Activated T-helper 17 cell treated with anti-CD3 and anti-CD28 coated beads, Interleukin-2, amount 50 U/mL, for 72 hours (primary cell): ENCODE results near the gene WDR4. TPM values are rescaled to one million over a fixed set of nuclear protein-coding genes. Genes with fewer than 3 reads are reported as not detected.
A peak's percentile ranks its signal among the peaks of the same experiment; 100 is the strongest.
"Not testable (repeated sequence)": the region's sequence is repeated elsewhere in the genome, so short reads cannot be mapped to it uniquely, and the experiment has no call there.

Experiments used
- ATAC-seq: fragments of 150-1000 bp; cut with Tn5 transposase; replicated peaks from 2 replicates; pipeline ENCODE4 v1.10.0; 2021; ENCODE audit warnings: mild to moderate bottlenecking, moderate library complexity
- H3K27ac Mint-ChIP-seq: one replicate; pipeline ENCODE4 v1.8.0; 2022; ENCODE audit warnings: mixed read lengths
- H3K27me3 Mint-ChIP-seq: one replicate; pipeline ENCODE4 v1.8.0; 2022; ENCODE audit warnings: mixed read lengths
- H3K36me3 Mint-ChIP-seq: one replicate; pipeline ENCODE4 v1.8.0; 2022; ENCODE audit warnings: low read depth, mild to moderate bottlenecking, mixed read lengths
- H3K4me1 Mint-ChIP-seq: one replicate; pipeline ENCODE4 v1.8.0; 2022; ENCODE audit warnings: mixed read lengths
- H3K4me3 Mint-ChIP-seq: one replicate; pipeline ENCODE4 v1.8.0; 2022; ENCODE audit warnings: mild to moderate bottlenecking, mixed read lengths
- H3K9me3 Mint-ChIP-seq: one replicate; pipeline ENCODE4 v1.8.0; 2022; ENCODE audit warnings: mixed read lengths
- total RNA-seq, 2 donors: library from RNA; stranded (reverse); gene quantifications; one replicate each; pipeline ENCODE4 v1.2.3, GENCODE V29; 2022

Gene WDR4, protein sequence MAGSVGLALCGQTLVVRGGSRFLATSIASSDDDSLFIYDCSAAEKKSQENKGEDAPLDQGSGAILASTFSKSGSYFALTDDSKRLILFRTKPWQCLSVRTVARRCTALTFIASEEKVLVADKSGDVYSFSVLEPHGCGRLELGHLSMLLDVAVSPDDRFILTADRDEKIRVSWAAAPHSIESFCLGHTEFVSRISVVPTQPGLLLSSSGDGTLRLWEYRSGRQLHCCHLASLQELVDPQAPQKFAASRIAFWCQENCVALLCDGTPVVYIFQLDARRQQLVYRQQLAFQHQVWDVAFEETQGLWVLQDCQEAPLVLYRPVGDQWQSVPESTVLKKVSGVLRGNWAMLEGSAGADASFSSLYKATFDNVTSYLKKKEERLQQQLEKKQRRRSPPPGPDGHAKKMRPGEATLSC
- 10 to 100 TPM; 20.1 to 52.0 TPM for total RNA-seq

DNA sequence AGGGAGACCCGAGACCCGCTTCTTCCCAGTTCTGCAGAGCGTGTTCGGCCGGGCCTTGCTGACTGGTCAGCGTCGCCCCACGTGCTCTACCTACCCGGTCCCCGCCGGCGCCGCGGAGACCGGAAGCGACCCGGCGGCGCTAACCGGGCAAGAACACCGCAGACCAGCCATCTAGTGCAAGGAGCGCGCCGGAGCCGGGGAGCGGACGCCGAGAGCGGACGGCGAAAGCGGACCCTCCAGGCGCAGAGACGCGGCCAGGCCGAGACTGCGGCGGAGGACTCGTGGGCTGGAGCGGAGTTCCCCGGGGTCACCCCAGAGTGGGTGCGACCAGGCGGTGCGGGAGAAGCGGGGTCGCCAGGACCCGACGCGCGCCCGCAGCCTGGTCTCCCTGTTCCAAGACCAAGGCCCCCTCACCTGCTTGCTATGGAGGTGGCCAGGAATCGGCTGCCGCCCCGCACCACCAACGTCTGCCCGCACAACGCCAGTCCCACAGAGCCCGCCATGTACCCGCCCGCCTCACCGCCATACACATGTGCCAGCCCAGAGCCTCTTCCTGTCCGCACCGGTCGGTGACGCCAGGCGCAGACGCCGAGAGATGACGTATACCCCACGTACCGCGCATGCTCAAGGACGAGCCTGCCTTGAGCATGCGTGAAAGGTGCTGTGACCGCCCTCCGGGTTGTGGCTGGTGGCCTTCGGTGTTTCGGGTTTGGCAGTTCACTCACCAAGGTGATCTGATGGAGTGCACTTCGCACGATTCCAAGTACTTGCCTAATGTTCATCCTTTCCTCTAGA lies at the start of gene WDR4:
TSS of gene WDR4 (minus strand) at position 547 of the 795 bp plus-strand sequence. CDS start at position 503, 44 bp downstream.
- Mint-ChIP-seq H3K36me3 (peaks cover 53% of the 10 kb centered on the region), H3K27me3 (no peaks in the 10 kb centered on the region), H3K4me3 (peak within 1 kb of the TSS; percentile 90), H3K4me1 (peaks cover 12% of the 10 kb centered on the region), H3K27ac (peak within 1 kb of the TSS; percentile 98), H3K9me3 (no peaks in the 10 kb centered on the region)
- ATAC-seq: peak; percentile 95

DNA sequence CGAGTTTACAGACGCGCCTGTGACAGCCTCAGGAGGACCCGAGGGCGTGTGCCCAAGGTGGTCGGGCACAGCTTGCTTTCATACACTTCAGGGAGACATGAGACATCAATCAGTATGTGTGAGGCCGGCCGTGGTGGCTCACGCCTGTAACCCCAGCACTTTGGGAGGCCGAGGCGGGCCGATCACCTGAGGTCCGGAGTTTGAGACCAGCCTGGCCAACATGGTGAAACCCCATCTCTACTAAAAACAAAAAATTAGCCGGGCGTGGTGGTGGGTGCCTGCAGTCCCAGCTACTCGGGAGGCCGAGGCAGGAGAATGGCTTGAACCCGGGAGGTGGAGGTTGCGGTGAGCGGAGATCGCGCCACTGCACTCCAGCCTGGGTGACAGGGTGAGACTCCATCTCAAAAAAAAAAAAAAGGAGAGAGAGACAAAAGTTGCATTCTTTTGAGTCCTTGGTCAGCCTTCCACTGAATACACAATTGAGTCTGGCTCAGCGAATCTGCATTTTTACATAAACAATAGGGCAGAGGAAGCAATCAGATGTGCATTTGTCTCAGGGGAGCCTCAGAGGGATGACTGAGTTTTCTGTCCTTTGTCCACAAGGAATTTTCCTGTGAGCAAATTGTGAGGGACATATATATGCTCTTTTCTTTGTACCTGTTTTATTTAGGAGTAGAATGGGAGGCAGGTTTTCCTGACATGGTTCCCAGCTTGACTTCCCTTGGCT lies 48.3 kb upstream of the WDR4 start:
- H3K4me1 Mint-ChIP-seq: peaks cover 13% of the 10 kb centered on the region
- not testable (repeated sequence) for H3K36me3 Mint-ChIP-seq, H3K9me3 Mint-ChIP-seq, ATAC-seq, H3K27ac Mint-ChIP-seq, H3K4me3 Mint-ChIP-seq, H3K27me3 Mint-ChIP-seq

DNA sequence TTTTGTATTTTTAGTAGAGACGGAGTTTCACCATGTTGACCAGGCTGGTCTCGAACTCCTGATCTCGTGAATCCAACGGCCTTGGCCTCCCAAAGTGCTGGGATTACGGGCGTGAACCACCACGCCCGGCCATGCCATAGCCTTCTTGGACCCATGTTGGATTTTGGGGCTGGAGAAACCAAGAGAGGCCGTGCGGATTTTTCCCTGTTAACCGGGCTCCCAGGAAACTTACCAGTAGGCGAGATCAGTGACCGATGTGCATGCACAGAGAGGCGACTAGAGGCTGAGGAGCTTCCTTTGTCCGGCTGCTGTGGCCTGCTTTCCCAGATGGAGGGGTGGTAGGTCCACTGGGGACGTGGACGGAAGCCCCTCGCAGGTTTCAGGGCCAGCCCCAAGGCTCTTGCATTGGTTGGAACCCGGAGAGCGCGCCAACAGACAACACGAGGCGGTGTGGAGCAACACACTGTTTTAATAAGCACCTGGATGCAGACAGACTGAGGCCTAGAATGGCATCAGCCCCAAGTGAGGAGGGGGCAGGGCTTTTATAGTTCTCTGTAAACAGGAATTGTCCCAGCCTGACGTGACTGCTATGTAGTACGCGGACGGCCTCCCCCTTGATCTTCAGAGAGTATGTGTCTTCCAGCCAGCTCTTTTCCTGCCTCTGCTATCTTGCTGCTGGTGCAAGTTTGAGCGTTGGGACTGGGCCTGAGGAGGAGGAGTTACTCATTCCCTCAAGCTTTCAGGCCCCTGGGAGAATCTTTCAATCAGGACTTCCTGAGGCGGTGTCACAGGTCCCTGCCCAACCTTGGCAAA lies 46.0 kb upstream of the WDR4 start, which contains the start of gene ERVH48-1:
TSS of gene ERVH48-1 (minus strand) at position 517 of the 813 bp plus-strand sequence. CDS start 6,624 bp downstream, outside the sequence.
- ATAC-seq: no peak
- H3K27ac Mint-ChIP-seq: peak within 1 kb of the TSS; percentile 93
- H3K4me3 Mint-ChIP-seq: peak within 1 kb of the TSS; percentile 68
- no peaks in the 10 kb centered on the region for H3K27me3 Mint-ChIP-seq
- peaks cover 13% of the 10 kb centered on the region for H3K4me1 Mint-ChIP-seq
- no peaks in the 10 kb centered on the region for H3K36me3 Mint-ChIP-seq
- H3K9me3 Mint-ChIP-seq: no peaks in the 10 kb centered on the region

DNA sequence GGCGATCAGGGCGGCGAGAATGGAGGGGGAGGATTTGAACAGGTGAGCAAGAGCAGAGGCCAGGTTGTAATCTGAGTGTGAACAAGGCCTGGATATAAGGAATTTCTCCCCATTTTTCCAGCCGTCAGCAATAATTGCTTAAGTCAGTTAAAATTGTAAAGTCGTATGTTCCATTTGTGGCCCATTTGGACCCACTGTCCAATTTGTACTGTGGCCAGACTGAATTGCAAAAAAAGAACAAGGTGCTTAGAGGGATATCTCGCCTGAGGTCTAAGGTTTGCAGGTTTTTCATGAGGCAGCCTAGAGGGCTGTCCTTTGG lies 45.1 kb upstream of the WDR4 start:
- Mint-ChIP-seq H3K27ac (peak overlapping the region; percentile 93), H3K4me3 (peak overlapping the region; percentile 68), H3K4me1 (peaks cover 13% of the 10 kb centered on the region), H3K9me3 (no peaks in the 10 kb centered on the region), H3K27me3 (no peaks in the 10 kb centered on the region), H3K36me3 (no peaks in the 10 kb centered on the region)
- ATAC-seq: no peak

DNA sequence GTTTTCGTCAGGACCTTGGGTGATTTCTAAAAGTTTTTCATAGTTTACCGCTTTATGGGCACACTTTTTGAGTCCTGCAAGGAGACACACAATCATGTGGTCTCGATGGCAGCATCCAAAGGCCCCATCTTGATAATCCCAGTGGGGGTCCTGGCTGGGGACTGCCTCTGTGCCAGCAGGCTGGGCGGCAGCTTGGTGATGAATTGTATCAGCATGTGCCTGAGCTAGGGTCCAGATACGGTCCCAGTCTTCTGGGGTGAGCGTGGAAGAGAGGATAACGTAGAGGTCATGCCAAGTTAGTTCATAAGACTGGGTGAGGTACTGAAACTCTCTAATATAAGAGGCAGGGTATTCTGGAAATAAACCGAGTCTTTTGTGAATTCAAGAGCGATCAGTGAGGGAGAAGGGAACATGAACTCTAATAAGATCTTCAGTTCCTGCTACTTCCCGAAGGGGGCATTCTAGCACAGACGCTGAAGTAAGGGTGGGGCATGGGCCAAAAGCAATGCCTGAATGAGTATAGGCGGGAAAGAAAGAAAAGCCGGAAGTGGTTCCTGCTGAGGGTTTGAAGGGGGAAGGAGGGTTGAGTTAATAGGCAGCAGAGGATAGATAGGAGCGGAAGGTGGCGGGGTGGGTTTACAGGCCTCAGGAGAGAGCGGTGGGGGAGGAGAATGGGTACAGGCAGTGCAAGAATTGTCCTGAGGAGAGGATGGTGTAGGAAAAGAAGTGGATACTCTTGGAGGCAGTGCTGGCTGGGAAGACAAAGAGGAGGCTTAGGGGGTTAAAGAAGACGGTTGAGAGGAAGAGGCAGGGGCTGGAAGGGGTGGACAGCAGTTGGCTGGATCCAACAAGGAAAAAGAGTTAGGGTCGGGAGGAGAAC lies 44.5 kb upstream of the WDR4 start:
- H3K9me3 Mint-ChIP-seq: no peaks in the 10 kb centered on the region
- H3K4me1 Mint-ChIP-seq: peaks cover 13% of the 10 kb centered on the region
- H3K36me3 Mint-ChIP-seq: no peaks in the 10 kb centered on the region
- peak overlapping the region; percentile 93 for H3K27ac Mint-ChIP-seq
- no peaks in the 10 kb centered on the region for H3K27me3 Mint-ChIP-seq
- peak overlapping the region; percentile 68 for H3K4me3 Mint-ChIP-seq
- ATAC-seq: peak; percentile 99

DNA sequence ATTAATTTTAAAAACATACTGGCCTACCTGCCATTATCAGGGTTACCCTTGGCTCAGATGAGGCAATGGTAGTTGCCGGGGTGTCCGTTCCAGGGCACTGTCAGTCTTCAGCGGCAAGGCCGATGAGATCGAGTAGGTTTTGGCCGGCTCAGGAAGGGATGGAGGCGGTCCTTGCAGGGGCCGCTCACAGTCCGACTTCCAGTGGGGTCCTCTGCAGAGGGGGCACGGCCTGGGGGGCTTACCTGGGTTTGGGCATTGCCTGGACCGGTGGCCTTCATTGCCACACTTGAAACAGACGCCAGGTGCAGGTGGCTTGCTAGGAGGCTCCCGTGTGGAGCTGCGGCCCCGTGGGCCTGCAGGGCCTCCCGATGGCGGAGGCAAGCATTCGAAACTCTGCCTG lies 43.6 kb upstream of the WDR4 start:
- Mint-ChIP-seq H3K27me3 (no peaks in the 10 kb centered on the region), H3K4me3 (no peak overlapping the region), H3K36me3 (no peaks in the 10 kb centered on the region), H3K27ac (peak overlapping the region; percentile 93), H3K9me3 (no peaks in the 10 kb centered on the region), H3K4me1 (peaks cover 13% of the 10 kb centered on the region)
- no peak for ATAC-seq

DNA sequence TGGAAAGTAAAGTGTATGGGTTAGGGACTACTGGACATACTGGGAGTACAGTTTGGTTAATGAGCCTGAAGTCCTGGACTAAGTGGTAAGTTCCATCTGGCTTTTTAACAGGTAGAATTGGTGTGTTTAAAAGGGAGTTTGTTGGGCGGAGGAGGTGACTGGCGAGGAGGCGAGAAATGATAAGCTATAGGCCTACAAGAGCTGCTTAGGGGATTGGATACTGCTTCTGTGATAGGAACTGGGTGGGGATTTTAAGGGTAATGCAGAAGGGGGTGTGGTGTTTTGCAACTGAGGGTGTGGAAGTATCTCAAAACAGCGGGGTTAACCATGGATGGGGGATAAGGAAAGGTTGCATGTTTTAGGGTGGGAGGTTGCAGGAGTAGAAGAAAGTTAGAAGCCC lies 42.6 kb upstream of the WDR4 start:
- Mint-ChIP-seq H3K36me3 (no peaks in the 10 kb centered on the region), H3K4me1 (peaks cover 13% of the 10 kb centered on the region), H3K4me3 (no peak overlapping the region), H3K27me3 (no peaks in the 10 kb centered on the region), H3K9me3 (no peaks in the 10 kb centered on the region), H3K27ac (no peak overlapping the region)
- ATAC-seq: no peak

DNA sequence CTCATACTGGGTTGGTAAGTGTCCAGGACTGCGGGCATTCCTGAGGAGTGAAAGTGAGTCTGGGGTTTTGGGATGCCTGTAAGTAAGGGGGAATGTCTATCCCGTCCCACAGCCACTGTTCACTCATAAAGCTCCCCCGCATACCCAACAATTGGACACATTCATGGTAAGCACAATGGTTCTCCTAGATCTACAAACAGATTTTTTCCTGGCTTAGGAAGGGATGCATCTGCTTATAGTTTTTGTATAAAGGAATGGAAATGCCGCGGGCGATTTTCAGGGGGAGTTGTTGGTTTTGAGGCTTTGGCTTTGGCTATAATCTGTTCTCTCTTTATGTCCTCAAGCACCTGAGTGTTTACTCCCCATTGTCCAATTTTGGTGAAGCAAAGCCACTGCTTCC lies 39.0 kb upstream of the WDR4 start:
- H3K27me3 Mint-ChIP-seq: no peaks in the 10 kb centered on the region
- no peak for ATAC-seq
- H3K4me1 Mint-ChIP-seq: peaks cover under 1% of the 10 kb centered on the region
- no peak overlapping the region for H3K4me3 Mint-ChIP-seq
- no peaks in the 10 kb centered on the region for H3K36me3 Mint-ChIP-seq
- H3K9me3 Mint-ChIP-seq: no peaks in the 10 kb centered on the region
- H3K27ac Mint-ChIP-seq: no peak overlapping the region

DNA sequence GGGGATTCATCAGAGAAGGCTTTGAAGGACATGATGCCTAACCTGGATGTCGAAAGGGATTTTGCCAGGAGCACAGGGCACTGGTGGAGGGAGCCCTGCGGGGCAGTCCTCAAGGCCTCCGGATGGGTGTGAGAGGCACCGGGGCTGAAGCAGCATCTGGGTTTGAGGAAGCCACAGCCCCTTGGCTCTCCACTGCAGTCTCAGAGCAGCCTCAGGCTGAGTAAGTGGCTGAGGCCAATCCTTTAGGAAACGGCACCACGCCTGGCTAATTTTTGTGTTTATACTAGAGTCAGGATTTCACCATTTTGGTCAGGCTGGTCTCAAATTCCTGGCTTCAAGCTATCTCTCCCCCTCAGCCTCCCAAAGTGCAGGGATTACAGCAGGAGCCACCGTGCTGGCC lies 34.1 kb upstream of the WDR4 start:
- H3K36me3 Mint-ChIP-seq: peaks cover 32% of the 10 kb centered on the region
- no peak overlapping the region for H3K4me3 Mint-ChIP-seq
- H3K9me3 Mint-ChIP-seq: no peaks in the 10 kb centered on the region
- no peak for ATAC-seq
- H3K27ac Mint-ChIP-seq: no peak overlapping the region
- H3K4me1 Mint-ChIP-seq: no peaks in the 10 kb centered on the region
- no peaks in the 10 kb centered on the region for H3K27me3 Mint-ChIP-seq

DNA sequence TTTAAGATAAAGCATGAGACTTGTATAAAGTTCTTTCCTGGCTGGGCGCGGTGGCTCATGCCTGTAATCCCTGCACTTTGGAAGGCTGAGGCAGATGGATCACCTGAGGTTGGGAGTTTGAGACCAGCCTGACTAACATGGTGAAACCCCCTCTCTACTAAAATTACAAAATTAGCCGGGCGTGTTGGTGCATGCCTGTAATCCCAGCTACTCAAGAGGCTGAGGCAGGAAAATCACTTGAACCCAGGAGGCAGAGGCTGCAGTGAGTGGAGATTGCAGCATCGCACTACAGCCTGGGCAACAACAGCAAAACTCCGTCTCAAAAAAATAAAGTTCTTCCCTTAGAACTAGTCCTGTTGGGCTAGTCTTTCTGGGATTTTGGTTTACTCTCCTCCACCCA lies 32.6 kb upstream of the WDR4 start:
- H3K36me3 Mint-ChIP-seq: peaks cover 44% of the 10 kb centered on the region
- H3K27me3 Mint-ChIP-seq, ATAC-seq, H3K4me3 Mint-ChIP-seq, H3K27ac Mint-ChIP-seq, H3K9me3 Mint-ChIP-seq, H3K4me1 Mint-ChIP-seq: not testable (repeated sequence)

DNA sequence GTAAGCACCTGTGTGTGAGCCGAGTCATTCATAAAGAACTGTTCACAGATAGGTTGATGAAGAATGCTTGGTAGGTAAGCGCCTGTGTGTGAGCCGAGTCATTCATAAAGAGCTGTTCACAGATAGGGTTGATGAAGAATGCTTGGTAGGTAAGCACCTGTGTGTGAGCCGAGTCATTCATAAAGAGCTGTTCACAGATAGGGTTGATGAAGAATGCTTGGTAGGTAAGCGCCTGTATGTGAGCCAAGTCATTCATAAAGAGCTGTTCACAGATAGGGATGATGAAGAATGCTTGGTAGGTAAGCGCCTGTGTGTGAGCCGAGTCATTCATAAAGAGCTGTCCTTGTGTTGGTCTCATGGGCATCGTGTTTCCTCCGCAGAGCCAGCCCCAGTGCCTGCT lies 29.1 kb upstream of the WDR4 start:
- H3K36me3 Mint-ChIP-seq: peaks cover 73% of the 10 kb centered on the region
- not testable (repeated sequence) for H3K27me3 Mint-ChIP-seq, ATAC-seq, H3K27ac Mint-ChIP-seq, H3K4me3 Mint-ChIP-seq, H3K4me1 Mint-ChIP-seq, H3K9me3 Mint-ChIP-seq

DNA sequence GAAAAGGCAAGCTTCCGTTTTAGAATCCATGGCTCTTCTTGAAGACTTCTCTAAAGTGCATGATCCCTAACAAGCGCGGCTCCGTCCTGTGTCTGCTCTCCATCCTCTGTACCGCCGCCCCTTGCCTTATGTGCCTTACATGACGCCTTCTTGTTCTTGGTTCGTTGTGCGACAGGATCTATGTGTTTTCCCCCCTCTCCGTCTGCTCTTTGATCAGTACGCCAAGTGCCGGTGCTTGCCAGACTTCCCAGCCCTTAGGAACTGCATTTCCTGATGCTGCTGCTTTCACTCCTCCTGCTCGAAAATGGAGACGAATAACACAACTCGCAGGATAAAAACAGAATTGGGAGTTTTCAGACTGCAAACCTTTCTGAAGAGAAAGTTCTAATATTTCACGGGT lies 26.9 kb upstream of the WDR4 start:
- H3K27me3 Mint-ChIP-seq: no peaks in the 10 kb centered on the region
- no peak overlapping the region for H3K4me3 Mint-ChIP-seq
- no peaks in the 10 kb centered on the region for H3K4me1 Mint-ChIP-seq
- H3K27ac Mint-ChIP-seq: no peak overlapping the region
- H3K36me3 Mint-ChIP-seq: peaks cover 86% of the 10 kb centered on the region
- ATAC-seq: no peak
- no peaks in the 10 kb centered on the region for H3K9me3 Mint-ChIP-seq

DNA sequence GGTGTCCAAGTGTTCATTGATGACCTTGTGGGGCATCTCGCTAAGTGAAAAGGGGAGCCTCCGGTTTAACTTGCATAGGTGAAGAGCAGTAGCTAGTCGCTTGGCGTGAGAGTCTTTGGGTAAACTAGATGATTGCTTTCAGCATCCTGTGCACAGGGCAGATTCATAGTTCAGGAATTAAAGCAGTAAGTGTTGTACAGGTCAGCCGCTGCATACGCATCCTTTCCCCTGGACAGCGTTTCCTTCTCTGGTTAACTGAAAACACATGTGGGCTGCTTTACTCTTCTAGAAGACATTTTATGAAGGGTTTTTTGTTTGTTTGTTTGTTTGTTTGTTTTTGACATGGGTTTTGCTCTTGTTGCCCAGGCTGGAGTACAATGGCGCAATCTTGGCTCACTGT lies 25.9 kb upstream of the WDR4 start:
- H3K4me1 Mint-ChIP-seq: no peaks in the 10 kb centered on the region
- ATAC-seq: no peak
- no peak overlapping the region for H3K27ac Mint-ChIP-seq
- H3K27me3 Mint-ChIP-seq: no peaks in the 10 kb centered on the region
- no peaks in the 10 kb centered on the region for H3K9me3 Mint-ChIP-seq
- no peak overlapping the region for H3K4me3 Mint-ChIP-seq
- H3K36me3 Mint-ChIP-seq: peaks cover 86% of the 10 kb centered on the region
